ENCODE data around the gene SRGAP1. TPM values are rescaled to one million over a fixed set of nuclear protein-coding genes. Genes with fewer than 3 reads are reported as not detected.
A peak's percentile ranks its signal among the peaks of the same experiment; 100 is the strongest.

SRGAP1 gene
- total and polyA plus RNA-seq, 8 donors, result 0.70 to 37.9 (median 9.8) TPM

DNA sequence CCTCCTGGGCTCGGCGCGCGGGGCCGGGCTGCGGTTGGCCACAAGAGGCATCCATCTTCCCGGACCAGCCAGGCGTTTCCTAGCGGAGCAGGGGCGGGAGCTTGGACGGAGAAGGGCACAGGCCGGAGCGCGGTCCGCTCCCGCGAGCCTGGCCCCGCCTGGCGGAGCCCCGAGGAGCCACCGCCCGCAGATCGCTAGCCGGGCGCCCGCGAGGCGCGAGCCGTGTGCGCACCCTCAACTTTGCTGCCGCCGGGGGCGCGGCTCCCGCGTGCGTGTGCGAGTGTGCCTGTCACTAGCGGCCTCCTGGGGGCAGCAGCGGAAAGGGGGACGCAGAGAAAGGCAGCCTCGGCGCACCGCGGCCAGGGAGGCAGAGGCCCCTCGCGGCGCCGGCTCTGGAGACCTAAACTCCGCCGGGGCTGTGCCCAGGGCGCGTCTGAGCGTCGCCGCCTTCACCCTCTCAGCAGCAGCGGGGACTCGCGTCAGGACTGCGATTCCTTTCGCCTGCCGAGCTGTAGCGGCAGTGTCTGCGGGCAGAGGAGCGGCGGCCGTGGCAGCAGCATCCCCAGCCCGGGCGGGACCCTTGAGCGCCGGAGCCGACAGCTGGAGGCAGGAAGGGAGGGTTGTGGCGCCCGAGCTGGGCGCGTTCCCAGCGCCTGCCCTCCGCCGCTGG lies 644 bp upstream of the SRGAP1 start:
- 0 to 1% (median 0%) methylated on average over 11 to 80 of the region's 80 CpGs for WGBS, 5 donors
- peak; percentile 88 to 98 for DNase-seq
- peak; percentile 47 to 91 (median 78) for TF ChIP-seq POLR2AphosphoS5 (IDR thresholded peaks at IDR 0.05)
- TF ChIP-seq, protein P1, sequence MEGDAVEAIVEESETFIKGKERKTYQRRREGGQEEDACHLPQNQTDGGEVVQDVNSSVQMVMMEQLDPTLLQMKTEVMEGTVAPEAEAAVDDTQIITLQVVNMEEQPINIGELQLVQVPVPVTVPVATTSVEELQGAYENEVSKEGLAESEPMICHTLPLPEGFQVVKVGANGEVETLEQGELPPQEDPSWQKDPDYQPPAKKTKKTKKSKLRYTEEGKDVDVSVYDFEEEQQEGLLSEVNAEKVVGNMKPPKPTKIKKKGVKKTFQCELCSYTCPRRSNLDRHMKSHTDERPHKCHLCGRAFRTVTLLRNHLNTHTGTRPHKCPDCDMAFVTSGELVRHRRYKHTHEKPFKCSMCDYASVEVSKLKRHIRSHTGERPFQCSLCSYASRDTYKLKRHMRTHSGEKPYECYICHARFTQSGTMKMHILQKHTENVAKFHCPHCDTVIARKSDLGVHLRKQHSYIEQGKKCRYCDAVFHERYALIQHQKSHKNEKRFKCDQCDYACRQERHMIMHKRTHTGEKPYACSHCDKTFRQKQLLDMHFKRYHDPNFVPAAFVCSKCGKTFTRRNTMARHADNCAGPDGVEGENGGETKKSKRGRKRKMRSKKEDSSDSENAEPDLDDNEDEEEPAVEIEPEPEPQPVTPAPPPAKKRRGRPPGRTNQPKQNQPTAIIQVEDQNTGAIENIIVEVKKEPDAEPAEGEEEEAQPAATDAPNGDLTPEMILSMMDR (IDR thresholded peaks at IDR 0.05), result peak in 5 of 7 experiments; percentile 75 to 95 (median 89)
- no peak for TF ChIP-seq POLR2A (IDR thresholded peaks at IDR 0.05)
- H3K9me3 ChIP-seq, result no peaks in the 10 kb centered on the region
- H3K36me3 ChIP-seq, result no peaks in the 10 kb centered on the region
- H3K27me3 ChIP-seq, result peaks cover 0 to 3% (median 0%) of the 10 kb centered on the region in 3 donors
- peak overlapping the region; percentile 71 to 89 (median 78) for H3K4me3 ChIP-seq
- peaks cover 8 to 42% (median 17%) of the 10 kb centered on the region in 4 donors for H3K4me1 ChIP-seq
- intact Hi-C loops (cut with DNase I; ENCODE audit: low total_unique reads), result loop anchor here (5.0 kb wide), 2 partner anchors 338 to 413 kb away; no protein-coding TSS in a partner anchor
- H3K27ac ChIP-seq, result peak overlapping the region; percentile 91 to 97 (median 93)

DNA sequence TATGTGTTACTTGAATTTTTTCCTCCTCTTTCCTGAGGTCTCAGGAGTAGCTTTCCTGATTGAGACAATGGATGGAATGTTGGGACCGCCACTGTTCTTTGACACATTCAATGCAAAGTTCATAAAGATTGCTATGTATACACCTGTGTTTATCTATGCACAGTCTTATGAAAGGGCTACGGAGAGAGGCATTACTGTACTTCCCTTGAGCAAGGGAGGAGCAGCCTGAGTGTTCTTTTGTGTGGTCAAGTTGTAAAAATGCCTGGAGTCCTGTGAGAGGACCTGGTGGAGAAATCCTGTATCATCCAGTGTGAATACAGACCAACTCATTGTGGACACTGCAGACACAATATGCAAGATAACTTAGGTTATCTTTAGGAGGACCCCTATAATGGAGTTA lies 1.2 kb downstream of the SRGAP1 start:
- H3K4me3 ChIP-seq, result peak overlapping the region; percentile 71 to 89 (median 78)
- WGBS, 5 donors, result 11 to 40% (median 32%) methylated on average over 2 of the region's 2 CpGs
- H3K27me3 ChIP-seq, result peaks cover 0 to 3% (median 0%) of the 10 kb centered on the region in 3 donors
- peaks cover 8 to 56% (median 20%) of the 10 kb centered on the region in 4 donors for H3K4me1 ChIP-seq
- intact Hi-C loops (cut with DNase I; ENCODE audit: low total_unique reads), result no loop called here
- H3K36me3 ChIP-seq, result no peaks in the 10 kb centered on the region
- no peaks in the 10 kb centered on the region for H3K9me3 ChIP-seq
- peak in 1 of 2 donors; percentile 54 for DNase-seq
- no peak for TF ChIP-seq EP300 (IDR thresholded peaks at IDR 0.05)
- TF ChIP-seq POLR2AphosphoS5 (IDR thresholded peaks at IDR 0.05), result peak in 1 of 3 donors; percentile 5
- no peak overlapping the region for H3K27ac ChIP-seq

DNA sequence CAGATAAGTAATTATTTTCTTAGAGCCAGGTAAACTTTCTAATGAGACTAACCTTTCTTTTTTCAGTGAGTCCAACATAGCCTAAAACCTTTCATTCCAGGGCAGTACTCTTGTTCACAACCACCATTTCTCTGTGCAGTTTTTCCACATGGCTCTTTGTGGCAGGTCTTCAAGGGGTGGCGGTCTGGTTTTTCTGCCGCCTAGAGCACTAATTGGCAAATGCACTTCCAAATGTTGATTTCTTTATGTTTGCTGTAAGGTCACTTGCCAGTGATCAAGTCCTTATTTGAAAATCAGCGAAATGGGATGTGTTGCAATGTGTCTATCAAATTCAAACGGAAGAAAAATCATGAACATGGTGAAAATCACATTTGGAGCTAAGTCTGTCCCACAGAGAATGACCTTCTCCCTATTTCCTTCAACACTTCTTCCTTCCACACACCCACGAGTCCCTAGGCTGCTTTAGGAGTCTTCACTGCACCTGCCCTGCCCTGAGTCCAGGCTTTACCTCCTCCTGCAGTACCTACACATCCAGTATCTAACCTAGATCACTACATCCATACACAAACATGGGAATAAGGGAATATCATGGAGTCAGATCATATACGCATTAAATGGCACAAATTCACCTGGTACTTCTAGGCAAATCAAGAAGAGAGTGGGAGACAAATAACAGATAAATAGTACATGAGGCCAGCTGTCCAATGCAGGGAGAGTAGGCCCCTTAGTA lies 1.9 kb downstream of the SRGAP1 start:
- no peak overlapping the region for H3K27ac ChIP-seq
- DNase-seq, result peak in 1 of 2 donors; percentile 37
- TF ChIP-seq, protein P1 (IDR thresholded peaks at IDR 0.05), result no peak
- TF ChIP-seq POLR2AphosphoS5 (IDR thresholded peaks at IDR 0.05) (no peak), POLR2A (IDR thresholded peaks at IDR 0.05) (no peak), EP300 (IDR thresholded peaks at IDR 0.05) (no peak)
- peaks cover 8 to 56% (median 20%) of the 10 kb centered on the region in 4 donors for H3K4me1 ChIP-seq
- no peaks in the 10 kb centered on the region for H3K9me3 ChIP-seq
- 48 to 68% (median 62%) methylated on average over 6 of the region's 6 CpGs for WGBS, 5 donors
- intact Hi-C loops (cut with DNase I; ENCODE audit: low total_unique reads), result no loop called here
- peaks cover 0 to 3% (median 0%) of the 10 kb centered on the region in 3 donors for H3K27me3 ChIP-seq
- H3K36me3 ChIP-seq, result no peaks in the 10 kb centered on the region
- H3K4me3 ChIP-seq, result peak overlapping the region in 3 of 4 donors; percentile 71 to 89 (median 83)

DNA sequence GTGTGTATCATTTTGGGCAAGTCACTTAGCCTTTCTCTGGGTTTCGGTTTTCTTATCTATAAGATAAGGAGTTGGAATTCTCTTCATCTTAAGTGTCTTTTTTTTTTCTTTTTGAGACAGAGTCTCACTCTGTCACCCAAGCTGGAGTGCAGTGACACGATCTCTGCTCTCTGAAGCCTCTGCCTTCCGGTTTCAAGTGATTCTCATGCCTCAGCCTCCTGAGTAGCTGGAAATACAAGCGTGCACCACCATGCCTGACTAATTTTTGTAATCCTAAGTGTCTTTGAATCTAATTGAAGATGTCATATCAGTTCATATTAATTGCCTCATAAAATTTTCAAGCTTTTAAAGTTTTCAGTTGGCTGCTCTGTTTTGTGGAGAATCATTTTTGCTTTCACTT lies 4.0 kb downstream of the SRGAP1 start:
- TF ChIP-seq EP300 (IDR thresholded peaks at IDR 0.05) (no peak), POLR2AphosphoS5 (IDR thresholded peaks at IDR 0.05) (no peak), POLR2A (IDR thresholded peaks at IDR 0.05) (no peak)
- TF ChIP-seq, protein P1 (IDR thresholded peaks at IDR 0.05), result no peak
- no peaks in the 10 kb centered on the region for H3K36me3 ChIP-seq
- H3K27me3 ChIP-seq, result peaks cover 0 to 3% (median 0%) of the 10 kb centered on the region in 3 donors
- no peak overlapping the region for H3K27ac ChIP-seq
- no peaks in the 10 kb centered on the region for H3K9me3 ChIP-seq
- H3K4me3 ChIP-seq, result no peak overlapping the region
- peaks cover 8 to 50% (median 20%) of the 10 kb centered on the region in 4 donors for H3K4me1 ChIP-seq
- 70 to 74% (median 72%) methylated on average over 4 of the region's 4 CpGs for WGBS, 5 donors
- no peak for DNase-seq
- intact Hi-C loops (cut with DNase I; ENCODE audit: low total_unique reads), result no loop called here

All from stomach (tissue), 9 donors.